Mesothelial cell of epicardium (in vitro differentiated cells): ENCODE results near the gene HOXD1. TPM values are rescaled to one million over a fixed set of nuclear protein-coding genes. Genes with fewer than 3 reads are reported as not detected.

Source experiments
- DNase-seq, 2 experiments: peaks; one replicate each; pipeline ENCODE4 v3.0.0; 2021; ENCODE audit warnings: low spot score in 2 of 2; ENCODE audit not compliant: unreplicated experiment in 2 of 2
- H3K27ac Mint-ChIP-seq: 2 replicates; pipeline ENCODE4 v1.8.0; 2021; ENCODE audit warnings: mixed read lengths
- H3K27me3 Mint-ChIP-seq: 2 replicates; pipeline ENCODE4 v1.8.0; 2021; ENCODE audit warnings: low read depth, mixed read lengths
- H3K36me3 Mint-ChIP-seq: 2 replicates; pipeline ENCODE4 v1.8.0; 2021; ENCODE audit warnings: mixed read lengths
- H3K4me1 Mint-ChIP-seq: 2 replicates; pipeline ENCODE4 v1.8.0; 2021; ENCODE audit warnings: mixed read lengths
- H3K4me3 Mint-ChIP-seq: 2 replicates; pipeline ENCODE4 v1.8.0; 2021; ENCODE audit warnings: mild to moderate bottlenecking, moderate library complexity, mixed read lengths
- H3K9me3 Mint-ChIP-seq: 2 replicates; pipeline ENCODE4 v1.8.0; 2021; ENCODE audit warnings: mixed read lengths
- total RNA-seq: library from RNA; stranded (reverse); gene quantifications from 3 replicates; pipeline ENCODE4 v1.2.1, GENCODE V29; 2021
- TF ChIP-seq, protein P1 (sequence below): fragments of 200-600 bp; sonication (generic); IDR thresholded peaks from one replicate; pipeline ENCODE4 v1.5.0; 2021; ENCODE audit warnings: antibody characterized with exemption; ENCODE audit not compliant: unreplicated experiment

Gene HOXD1
- total RNA-seq, 1 donor from 2014 or later: not detected

DNA sequence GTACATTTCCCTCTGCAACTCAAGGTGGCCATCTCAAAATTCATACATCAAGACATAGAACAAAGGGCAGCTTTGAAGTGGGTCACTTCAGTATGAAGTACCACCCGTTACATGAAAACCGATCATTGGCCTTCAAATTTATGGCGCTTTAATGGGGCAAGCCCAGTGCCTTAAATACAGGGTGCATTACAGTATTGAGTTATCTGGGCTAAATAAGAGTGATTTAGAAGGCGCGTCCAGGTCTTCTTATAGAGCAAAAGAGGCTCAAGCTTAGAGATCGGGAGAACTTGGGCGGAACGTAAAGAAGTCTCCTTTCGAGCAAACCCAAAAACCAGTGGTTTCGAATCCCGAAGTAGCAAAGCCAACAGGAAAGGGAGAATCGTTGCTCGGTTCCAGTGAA lies 24.3 kb upstream of the HOXD1 start:
- TF ChIP-seq, protein P1, sequence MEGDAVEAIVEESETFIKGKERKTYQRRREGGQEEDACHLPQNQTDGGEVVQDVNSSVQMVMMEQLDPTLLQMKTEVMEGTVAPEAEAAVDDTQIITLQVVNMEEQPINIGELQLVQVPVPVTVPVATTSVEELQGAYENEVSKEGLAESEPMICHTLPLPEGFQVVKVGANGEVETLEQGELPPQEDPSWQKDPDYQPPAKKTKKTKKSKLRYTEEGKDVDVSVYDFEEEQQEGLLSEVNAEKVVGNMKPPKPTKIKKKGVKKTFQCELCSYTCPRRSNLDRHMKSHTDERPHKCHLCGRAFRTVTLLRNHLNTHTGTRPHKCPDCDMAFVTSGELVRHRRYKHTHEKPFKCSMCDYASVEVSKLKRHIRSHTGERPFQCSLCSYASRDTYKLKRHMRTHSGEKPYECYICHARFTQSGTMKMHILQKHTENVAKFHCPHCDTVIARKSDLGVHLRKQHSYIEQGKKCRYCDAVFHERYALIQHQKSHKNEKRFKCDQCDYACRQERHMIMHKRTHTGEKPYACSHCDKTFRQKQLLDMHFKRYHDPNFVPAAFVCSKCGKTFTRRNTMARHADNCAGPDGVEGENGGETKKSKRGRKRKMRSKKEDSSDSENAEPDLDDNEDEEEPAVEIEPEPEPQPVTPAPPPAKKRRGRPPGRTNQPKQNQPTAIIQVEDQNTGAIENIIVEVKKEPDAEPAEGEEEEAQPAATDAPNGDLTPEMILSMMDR: no peak
- Mint-ChIP-seq H3K9me3 (no peaks in the 10 kb centered on the region), H3K27me3 (peaks cover 97% of the 10 kb centered on the region), H3K4me1 (peaks cover 19% of the 10 kb centered on the region), H3K27ac (no peak overlapping the region), H3K36me3 (no peaks in the 10 kb centered on the region), H3K4me3 (no peak overlapping the region)
- no peak for DNase-seq

DNA sequence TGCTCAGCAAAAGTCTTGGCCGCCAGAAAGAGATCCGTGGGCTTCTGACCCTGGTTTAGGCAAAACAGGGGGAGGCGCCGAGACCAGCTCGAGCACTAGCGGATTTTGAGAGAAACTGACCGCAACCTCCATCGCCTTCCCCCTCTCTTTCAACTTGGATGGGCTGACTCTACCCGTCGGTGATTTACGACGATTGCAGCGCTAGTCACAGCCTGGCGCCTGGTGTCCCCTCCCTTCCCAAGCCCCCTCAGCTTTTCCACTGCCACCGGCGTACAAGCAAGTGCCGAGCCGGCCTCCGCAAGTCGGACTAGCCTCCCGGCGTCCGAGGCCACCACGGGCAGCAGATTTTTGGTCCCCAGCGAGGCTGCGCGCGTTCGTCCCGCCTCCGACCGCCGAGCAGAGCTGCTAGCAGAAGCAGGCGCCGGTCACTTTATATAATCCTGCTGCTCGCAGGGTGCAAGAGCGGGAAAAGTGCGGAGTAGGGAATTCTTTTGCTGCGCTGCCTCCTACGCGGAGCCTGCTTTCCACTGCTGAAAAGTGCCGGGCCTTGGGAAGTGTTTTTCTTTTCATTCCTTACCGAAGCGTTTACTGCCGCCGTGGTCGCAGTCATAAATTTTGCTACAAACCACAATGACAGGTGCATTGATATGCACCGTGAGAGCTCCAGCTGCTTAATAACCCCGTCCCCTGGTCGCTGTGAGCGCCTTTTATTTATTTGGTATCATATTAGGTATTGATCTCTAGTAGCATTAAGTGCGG lies 23.7 kb upstream of the HOXD1 start:
- TF ChIP-seq, protein P1: no peak
- peak overlapping the region; percentile 33 for H3K4me3 Mint-ChIP-seq
- DNase-seq: no peak

DNA sequence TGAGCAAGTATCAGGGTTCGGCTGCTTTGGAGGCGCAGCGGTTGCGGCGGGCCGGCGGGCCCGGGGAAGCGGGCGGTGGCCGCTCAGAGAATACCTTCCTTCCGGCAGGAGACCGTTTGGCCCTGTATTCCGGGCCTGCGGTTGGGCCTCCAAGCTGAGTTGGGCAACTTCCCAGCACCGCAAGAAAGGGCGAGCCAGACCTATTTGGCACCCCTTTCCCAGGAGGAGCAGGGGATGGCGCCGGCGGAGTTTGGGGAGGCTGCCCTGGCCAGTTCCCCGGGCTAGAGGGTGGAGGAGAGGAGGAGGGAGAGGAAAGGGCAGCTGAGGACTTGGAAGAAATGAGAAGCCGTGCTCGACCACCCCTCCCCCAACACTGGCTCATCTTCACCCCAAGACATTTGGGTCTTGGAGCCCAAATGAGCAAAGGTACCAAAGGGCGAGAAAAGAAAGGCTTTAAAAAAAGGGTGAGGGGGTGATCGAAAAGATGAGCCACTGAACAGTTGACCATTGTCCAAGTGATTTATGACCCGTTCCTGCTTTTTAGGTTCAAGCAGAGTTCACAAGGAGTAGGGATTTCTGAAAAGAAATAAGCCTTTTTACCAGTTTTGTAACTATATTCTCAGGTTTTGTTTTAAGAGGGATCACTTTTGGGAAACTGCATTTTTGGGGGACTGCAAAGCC lies 23.0 kb upstream of the HOXD1 start:
- H3K36me3 Mint-ChIP-seq: no peaks in the 10 kb centered on the region
- no peaks in the 10 kb centered on the region for H3K9me3 Mint-ChIP-seq
- H3K4me3 Mint-ChIP-seq: peak overlapping the region; percentile 33
- no peak overlapping the region for H3K27ac Mint-ChIP-seq
- no peak for DNase-seq
- TF ChIP-seq, protein P1: no peak
- H3K4me1 Mint-ChIP-seq: peaks cover 16% of the 10 kb centered on the region
- peaks cover 97% of the 10 kb centered on the region for H3K27me3 Mint-ChIP-seq

More for the DNA sequence above, 23.7 kb upstream of the HOXD1 start:
- peaks cover 19% of the 10 kb centered on the region for H3K4me1 Mint-ChIP-seq
- H3K27me3 Mint-ChIP-seq: peaks cover 97% of the 10 kb centered on the region
- no peaks in the 10 kb centered on the region for H3K9me3 Mint-ChIP-seq
- H3K27ac Mint-ChIP-seq: no peak overlapping the region
- H3K36me3 Mint-ChIP-seq: no peaks in the 10 kb centered on the region

DNA sequence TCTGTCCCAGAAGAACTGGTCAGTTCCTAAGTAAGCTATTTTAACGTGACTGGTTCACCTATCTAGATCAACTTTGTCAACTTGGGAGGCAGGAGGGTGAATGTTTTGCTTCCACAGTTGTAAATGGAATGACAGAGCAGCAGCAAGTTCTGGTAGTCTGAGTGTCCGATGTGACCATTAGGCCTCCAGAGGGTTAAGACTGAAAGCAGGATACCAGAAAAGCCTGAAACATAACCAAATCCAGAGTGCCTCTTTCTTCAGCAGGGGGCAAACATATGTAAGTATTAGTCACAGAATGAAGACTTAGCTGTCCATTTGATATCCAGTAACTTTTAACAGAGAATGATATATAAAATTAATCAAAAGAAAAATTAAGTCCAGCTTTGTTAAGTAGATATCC lies 22.2 kb upstream of the HOXD1 start:
- TF ChIP-seq, protein P1: no peak
- Mint-ChIP-seq H3K9me3 (no peaks in the 10 kb centered on the region), H3K27ac (no peak overlapping the region), H3K27me3 (peaks cover 97% of the 10 kb centered on the region), H3K4me1 (peaks cover 16% of the 10 kb centered on the region), H3K36me3 (no peaks in the 10 kb centered on the region), H3K4me3 (no peak overlapping the region)
- no peak for DNase-seq

DNA sequence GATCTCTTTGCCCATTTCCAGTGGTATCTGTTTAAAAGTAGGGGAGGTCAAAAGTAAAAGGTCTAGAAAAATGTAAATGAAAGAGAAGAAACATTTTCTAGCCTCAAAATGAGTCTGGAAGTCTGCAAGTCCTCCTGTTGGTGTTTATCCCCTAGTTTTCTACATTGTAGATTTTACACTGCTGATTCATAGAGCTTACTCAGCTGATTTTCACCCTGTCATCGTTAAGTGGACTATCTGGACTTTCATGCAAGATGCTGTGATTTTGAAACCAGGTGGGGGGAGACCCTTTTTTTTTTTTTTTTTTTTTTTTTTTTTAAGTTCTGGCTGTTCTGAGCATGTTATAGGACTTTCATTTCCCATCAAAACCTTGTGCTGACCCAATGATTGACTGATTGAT lies 21.1 kb upstream of the HOXD1 start:
- no peak for DNase-seq
- Mint-ChIP-seq H3K9me3 (no peaks in the 10 kb centered on the region), H3K4me3 (no peak overlapping the region), H3K27me3 (peaks cover 97% of the 10 kb centered on the region), H3K36me3 (no peaks in the 10 kb centered on the region), H3K27ac (no peak overlapping the region), H3K4me1 (peaks cover 18% of the 10 kb centered on the region)
- TF ChIP-seq, protein P1: no peak
